GM04504 (cell line): ENCODE data around the gene GAS7.

ENCODE experiments used
- DNase-seq: peaks from one replicate; pipeline ENCODE4 v3.0.0-alpha.2; 2012; ENCODE audit warnings: low read depth

The GAS7 gene

GRCh38 chr17:9981344-9981915 lies 217.0 kb downstream of the GAS7 start:
- DNase-seq: no peak

GRCh38 chr17:9979463-9979995 lies 218.9 kb downstream of the GAS7 start:
- DNase-seq: no peak

DNA sequence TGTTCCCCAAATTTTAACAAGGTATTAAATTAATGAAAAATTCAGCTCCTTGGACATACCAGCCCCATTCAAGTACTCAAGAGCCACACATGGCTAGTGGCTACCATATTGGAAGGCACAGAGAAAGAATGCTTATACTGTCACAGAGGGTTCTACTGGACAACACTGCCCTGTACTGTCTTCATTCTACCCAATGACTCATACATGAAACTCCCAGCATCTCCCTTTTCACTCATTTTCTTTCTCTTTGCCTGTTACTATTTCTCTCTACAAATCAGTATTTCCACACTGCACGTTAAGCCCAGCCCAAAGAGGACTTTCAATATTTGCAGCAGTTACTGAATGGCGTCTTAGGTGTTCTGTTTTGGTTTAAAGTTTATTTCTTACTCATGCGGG lies 221.2 kb downstream of the GAS7 start:
- DNase-seq: no peak

GRCh38 chr17:9976283-9977179 lies 221.9 kb downstream of the GAS7 start:
- DNase-seq: no peak

- no peak for DNase-seq
Observed at GRCh38 chr17:9974448-9975381, 223.7 kb downstream of the GAS7 start.

GRCh38 chr17:9973669-9974447 lies 224.5 kb downstream of the GAS7 start:
- no peak for DNase-seq

DNA sequence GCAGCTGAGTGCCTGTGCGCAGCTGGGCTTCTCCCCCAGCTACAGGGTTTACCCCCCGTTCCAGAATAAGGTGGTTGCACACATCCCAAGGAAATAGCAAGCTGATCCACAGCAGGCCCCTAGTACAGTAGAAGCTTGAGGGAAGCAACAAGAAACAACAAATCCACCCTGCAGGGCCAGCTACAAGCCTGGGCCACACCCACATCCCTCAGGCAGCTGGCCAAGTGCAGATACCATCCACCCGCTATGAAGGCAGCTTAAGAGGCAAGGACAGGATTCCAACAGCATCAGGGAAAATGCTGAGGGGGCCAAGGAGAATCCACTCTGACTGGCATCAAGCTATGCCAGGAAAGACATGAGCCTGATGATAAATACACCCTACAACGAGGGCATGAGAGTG lies 226.4 kb downstream of the GAS7 start:
- DNase-seq: peak; percentile 12

GRCh38 chr17:9969301-9969935 lies 229.0 kb downstream of the GAS7 start:
- DNase-seq: no peak

DNA sequence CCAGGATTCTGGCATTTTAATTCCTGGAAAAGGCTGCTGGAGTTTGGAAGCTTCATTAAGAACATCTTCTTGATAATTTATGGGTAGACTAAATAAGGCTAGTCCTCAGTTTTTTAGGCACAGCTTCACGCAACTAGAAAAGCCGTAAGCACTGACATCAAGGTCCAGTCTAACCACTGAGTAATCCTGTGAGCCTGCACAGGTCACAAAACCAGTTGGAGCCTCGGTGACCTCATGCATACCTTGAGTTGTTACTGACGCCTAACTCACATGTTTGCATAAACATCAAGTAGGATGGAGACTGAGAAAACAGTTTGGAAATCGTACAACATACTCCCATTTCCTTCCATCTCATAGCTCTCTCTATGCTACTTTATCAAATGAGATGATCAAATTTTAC lies 229.5 kb downstream of the GAS7 start:
- no peak for DNase-seq

- no peak for DNase-seq
Observed at GRCh38 chr17:9968008-9968407, 230.4 kb downstream of the GAS7 start.

DNA sequence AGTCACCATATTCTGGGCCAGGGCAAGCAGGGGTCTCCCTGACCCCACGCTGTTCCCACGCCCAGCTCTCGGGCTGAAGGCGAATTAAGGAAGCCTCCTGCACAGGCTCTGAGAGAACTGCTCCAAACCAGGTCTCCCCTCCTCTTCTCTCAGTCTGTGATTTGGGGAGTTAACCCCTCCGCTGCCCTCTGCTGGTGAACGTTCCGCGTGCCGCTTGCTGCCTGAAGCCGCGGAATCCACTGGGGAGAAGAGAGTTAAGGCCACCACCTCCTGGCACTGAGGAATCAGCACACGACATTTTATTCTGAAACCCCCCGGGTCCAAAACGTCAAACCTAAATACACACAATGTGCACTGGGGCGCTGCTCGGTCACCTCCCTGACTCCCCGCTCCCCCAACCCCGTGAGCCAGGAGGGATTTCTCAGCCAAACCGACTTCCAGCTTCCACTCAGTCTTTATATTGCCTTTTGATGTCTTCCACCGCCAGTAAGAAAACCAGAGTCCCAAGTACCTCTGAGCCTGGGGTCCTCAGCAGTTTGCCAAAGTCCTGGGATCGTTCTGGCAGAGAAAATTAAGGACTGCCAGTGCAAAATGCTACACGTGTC lies 238.9 kb downstream of the GAS7 start:
- no peak for DNase-seq

DNA sequence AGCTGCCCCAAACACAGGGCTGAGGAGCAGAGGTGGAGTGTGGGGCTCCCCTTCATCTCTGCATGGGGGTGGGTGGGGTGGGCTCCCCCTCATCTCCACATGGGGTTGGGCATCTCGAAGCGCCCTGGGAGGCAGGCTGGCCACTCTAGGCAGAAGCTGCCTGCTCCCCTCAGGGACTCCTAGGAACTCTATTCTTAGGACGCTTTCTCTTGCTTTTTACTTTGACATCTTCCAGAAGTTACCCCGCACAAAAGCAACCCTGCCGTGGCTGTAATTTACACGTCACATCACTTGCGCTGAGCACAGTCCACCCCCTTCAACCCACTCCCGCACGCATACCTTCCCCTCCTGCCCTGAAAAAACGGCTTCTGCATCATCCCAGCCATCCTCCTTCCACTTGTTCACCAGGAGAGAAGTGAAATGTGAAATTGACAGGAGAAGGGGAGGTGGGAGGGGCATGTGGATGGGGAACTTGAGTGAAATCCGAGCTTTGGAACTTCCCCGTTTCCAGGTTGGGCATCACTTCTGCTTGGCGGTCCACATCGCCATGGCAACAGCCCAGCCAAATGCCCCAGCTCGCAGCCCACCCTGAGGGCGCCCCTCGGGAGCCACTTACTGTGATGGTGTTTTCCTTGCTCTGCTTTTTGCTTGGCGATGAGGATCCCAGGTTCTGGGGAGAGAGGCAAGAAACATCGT lies 239.7 kb downstream of the GAS7 start:
- DNase-seq: no peak

GRCh38 chr17:9957244-9957643 lies 241.2 kb downstream of the GAS7 start:
- DNase-seq: no peak

DNA sequence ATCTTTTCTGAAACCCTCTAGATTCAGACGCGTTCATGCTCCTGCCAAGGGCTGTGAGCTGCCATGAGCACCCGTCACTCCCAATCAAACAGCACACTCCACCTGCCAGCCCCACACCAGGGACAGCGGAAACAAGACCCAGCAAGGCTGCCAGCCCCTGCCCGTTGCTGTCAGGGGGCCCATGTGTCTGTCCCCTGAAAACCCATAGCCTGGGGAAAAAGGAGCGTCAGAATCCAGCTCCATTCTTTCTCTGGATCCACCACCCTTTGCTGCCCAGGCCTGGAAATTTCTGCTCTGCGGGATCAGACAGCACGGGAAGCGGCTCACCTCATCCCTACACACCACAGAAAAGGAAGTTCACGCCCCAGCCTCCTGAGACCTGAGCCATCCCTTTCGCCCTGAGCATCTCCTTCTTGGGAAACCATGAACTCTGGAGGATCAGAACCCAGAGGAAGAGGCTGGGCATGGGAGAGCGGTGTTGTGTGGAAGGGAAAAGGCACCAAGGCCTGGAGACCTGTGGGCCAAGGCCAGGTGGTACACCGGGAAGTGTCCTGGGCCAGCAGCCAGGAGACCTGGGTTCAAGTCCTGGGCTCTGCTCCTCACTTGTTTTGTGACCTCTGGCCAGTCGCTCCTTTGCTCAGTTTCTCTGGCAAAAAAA lies 241.8 kb downstream of the GAS7 start:
- no peak for DNase-seq

DNA sequence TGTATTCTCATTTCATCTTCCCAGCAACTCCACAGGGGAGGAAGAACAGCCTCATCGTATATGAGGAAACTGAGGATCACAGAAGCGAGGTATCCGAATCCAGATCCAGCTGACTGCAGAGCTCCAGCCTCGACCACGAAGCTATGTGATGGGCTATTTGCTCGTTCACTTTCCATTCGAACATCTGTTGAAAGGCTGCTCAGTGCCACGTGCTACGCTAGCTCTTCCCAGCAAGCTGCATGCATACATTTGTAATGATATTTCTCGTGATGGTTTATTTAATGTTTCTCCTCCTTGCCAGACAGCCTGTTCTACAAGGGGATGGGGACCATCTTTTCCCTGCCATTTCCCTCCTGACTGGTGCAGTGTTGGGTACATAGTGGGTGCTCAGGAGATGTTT lies 244.9 kb downstream of the GAS7 start:
- DNase-seq: no peak

DNA sequence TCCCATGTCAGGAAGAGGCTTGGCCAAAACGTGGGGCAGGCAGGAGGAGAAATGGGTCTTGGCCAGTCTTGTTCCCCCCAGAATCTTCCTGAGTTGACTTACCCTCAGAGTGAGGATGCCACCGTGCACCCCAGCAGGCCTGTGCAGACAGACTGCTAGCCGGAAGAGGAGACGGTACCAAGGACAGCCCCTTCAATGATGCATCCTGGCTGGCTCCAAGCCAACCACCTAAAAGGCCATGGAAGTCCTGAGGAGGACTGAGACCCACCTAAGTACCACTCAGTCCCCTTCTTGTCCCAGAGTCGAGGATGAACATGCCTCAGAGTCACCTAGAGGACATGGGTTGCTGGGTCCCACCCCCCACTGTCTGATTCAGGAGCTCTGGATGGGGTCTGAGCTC lies 246.6 kb downstream of the GAS7 start:
- DNase-seq: no peak

- no peak for DNase-seq
Observed at GRCh38 chr17:9948928-9949327, 249.5 kb downstream of the GAS7 start.

- no peak for DNase-seq
Observed at GRCh38 chr17:9944704-9945103, 253.7 kb downstream of the GAS7 start.

GRCh38 chr17:9943343-9943742 lies 255.1 kb downstream of the GAS7 start:
- no peak for DNase-seq
